GM23338 (cell line): Measurements from ENCODE around the gene RLF.

Experiments
- CREB1 ChIP-seq: fragments of 250-450 bp; sonication (Bioruptor Pico); IDR thresholded peaks from 2 replicates; pipeline ENCODE4 v1.5.0; 2020; ENCODE audit warnings: low read depth, mild to moderate bottlenecking, moderate library complexity
- CTCF ChIP-seq, 2 experiments: fragments of 200-600 bp in 1 of 2; sonication (generic) in 1 of 2; conservative IDR thresholded peaks; 2 replicates each; pipeline versions ENCODE4 v1.5.1 to v1.6.1; 2016 to 2017; ENCODE audit warnings: antibody characterized with exemption in 2 of 2, low read depth in 2 of 2, mild to moderate bottlenecking in 2 of 2, moderate library complexity in 1 of 2
- ETS1 ChIP-seq: IDR thresholded peaks from 2 replicates; pipeline ENCODE4 v1.6.1; 2016; ENCODE audit warnings: antibody characterized with exemption
- EZH2 ChIP-seq: fragments of 200-600 bp; sonication (generic); IDR thresholded peaks from one replicate; pipeline ENCODE4 v1.8.0; 2017; ENCODE audit warnings: antibody characterized with exemption, mild to moderate bottlenecking, low read depth; ENCODE audit not compliant: unreplicated experiment
- EZH2phosphoT487 ChIP-seq: fragments of 200-600 bp; sonication (generic); IDR thresholded peaks from one replicate; pipeline ENCODE4 v1.8.1; 2018; ENCODE audit warnings: antibody characterized with exemption; ENCODE audit not compliant: unreplicated experiment
- JUNB ChIP-seq: IDR thresholded peaks from one replicate; pipeline ENCODE4 v1.6.1; 2016; ENCODE audit warnings: antibody characterized with exemption; ENCODE audit not compliant: unreplicated experiment
- NANOG ChIP-seq: IDR thresholded peaks from 2 replicates; pipeline ENCODE4 v1.6.1; 2016; ENCODE audit warnings: antibody characterized with exemption, borderline replicate concordance
- POLR2AphosphoS5 ChIP-seq: IDR thresholded peaks from 2 replicates; pipeline ENCODE4 v1.6.1; 2016; ENCODE audit warnings: antibody characterized with exemption, low read depth
- REST ChIP-seq: IDR thresholded peaks from one replicate; pipeline ENCODE4 v1.6.1; 2018; ENCODE audit warnings: antibody characterized with exemption; ENCODE audit not compliant: unreplicated experiment
- STAT1 ChIP-seq: IDR thresholded peaks from one replicate; pipeline ENCODE4 v1.6.1; 2016; ENCODE audit warnings: antibody characterized with exemption; ENCODE audit not compliant: unreplicated experiment
- ZNF114 ChIP-seq: fragments of 250-450 bp; sonication (Bioruptor Pico); IDR thresholded peaks from 2 replicates; pipeline ENCODE4 v1.5.0; 2020; ENCODE audit warnings: mild to moderate bottlenecking, moderate library complexity
- ZNF331 ChIP-seq: fragments of 250-450 bp; sonication (Bioruptor Pico); IDR thresholded peaks from 2 replicates; pipeline ENCODE4 v1.5.0; 2020; ENCODE audit warnings: low read depth, mild to moderate bottlenecking, moderate library complexity

GRCh38 chr1:40247655-40248054 is 86.5 kb downstream of the RLF start, which contains the start of gene TMCO2:
- TF ChIP-seq CTCF (conservative IDR thresholded peaks at IDR 0.05; ENCODE audit: low read depth in 2 of 2) (no peak), EZH2 (no peak), EZH2phosphoT487 (no peak), JUNB (no peak), REST (no peak), ETS1 (no peak), POLR2AphosphoS5 (no peak), CREB1 (CRISPR knock-in tag) (no peak), NANOG (no peak), ZNF114 (CRISPR knock-in tag) (no peak), ZNF331 (CRISPR knock-in tag) (no peak), STAT1 (no peak)
